HEK293 (cell line): Measurements from ENCODE around the gene APBB2.

ENCODE experiments used
- CTCF ChIP-seq: fragments of 450-650 bp; formaldehyde crosslinking; IDR thresholded peaks from 2 replicates; pipeline ENCODE4 v1.5.1; 2016; ENCODE audit warnings: missing biosample characterization, missing genetic modification characterization
- PRDM10 ChIP-seq: fragments of 450-650 bp; formaldehyde crosslinking; IDR thresholded peaks from 2 replicates; pipeline ENCODE4 v1.5.1; 2016; ENCODE audit warnings: missing biosample characterization, missing genetic modification characterization
- REST ChIP-seq: fragments of 450-650 bp; formaldehyde crosslinking; IDR thresholded peaks from 2 replicates; pipeline ENCODE4 v1.5.1; 2016; ENCODE audit warnings: missing biosample characterization, missing genetic modification characterization
- ZBTB1 ChIP-seq: fragments of 450-650 bp; formaldehyde crosslinking; IDR thresholded peaks from 2 replicates; pipeline ENCODE4 v1.5.1; 2016; ENCODE audit warnings: missing biosample characterization, missing genetic modification characterization

- TF ChIP-seq CTCF: no peak
- TF ChIP-seq PRDM10: no peak
- no peak for TF ChIP-seq REST (tag by site-specific recombination)
- no peak for TF ChIP-seq ZBTB1 (tag by site-specific recombination)
Measured at GRCh38 chr4:41081847-41082246, 132.5 kb downstream of the APBB2 start.
